Endothelial cell of umbilical vein (primary cell): Measurements from ENCODE around the gene RHCG. TPM values are rescaled to one million over a fixed set of nuclear protein-coding genes. Genes with fewer than 3 reads are reported as not detected.

Experiments
- BruUV-seq: library from RNA; stranded (reverse); fragments of 400-500 nt; replicated peaks from 2 replicates; lab custom pipeline; 2021; lab: Mats Ljungman, UMichigan
- CTCF ChIA-PET: fragments of 300-600, 350-600 bp; sonication (Branson Sonifier 250); formaldehyde crosslinking; loops from one replicate; lab custom pipeline; 2021; ENCODE audit warnings: antibody characterized with exemption, inconsistent platforms; lab: Charles Lee
- POLR2A ChIA-PET: fragments of 300-600, 350-600 bp; sonication (Branson Sonifier 250); formaldehyde crosslinking; loops from one replicate; lab custom pipeline; 2021; ENCODE audit warnings: antibody characterized with exemption, inconsistent platforms; lab: Charles Lee
- DNase-seq: peaks from one replicate; pipeline ENCODE4 v3.0.0-alpha.2; 2011; ENCODE audit warnings: low read depth, low spot score
- FAIRE-seq: peaks from 2 replicates; lab custom pipeline; 2011; peaks lifted over from hg19 to GRCh38; lab: Jason Lieb, UNC
- H2AFZ ChIP-seq: 2 replicates; pipeline ENCODE4 v1.6.0; 2012; ENCODE audit warnings: low read depth, low read length, control low read depth, inconsistent platforms
- H3K27ac ChIP-seq: 2 replicates; pipeline ENCODE4 v1.5.1; 2011; ENCODE audit warnings: low read depth, mild to moderate bottlenecking, control low read depth, low read length, moderate library complexity; ENCODE audit not compliant: insufficient read depth
- H3K27me3 ChIP-seq, 2 experiments: 2 replicates each; pipeline versions ENCODE4 v1.6.0 to v1.6.1; 2011; ENCODE audit warnings: low read length in 2 of 2, mixed read lengths in 1 of 2; ENCODE audit not compliant: control insufficient read depth in 2 of 2, insufficient read depth in 2 of 2
- H3K36me3 ChIP-seq, 2 experiments: 2 replicates in 1 of 2; 3 replicates in 1 of 2; pipeline ENCODE4 v1.5.1; 2011; ENCODE audit warnings: low read length in 2 of 2, mild to moderate bottlenecking in 1 of 2, moderate library complexity in 1 of 2; ENCODE audit not compliant: control insufficient read depth in 2 of 2, insufficient read depth in 2 of 2; ENCODE audit errors: extremely low read depth in 1 of 2
- H3K4me1 ChIP-seq: 3 replicates; pipeline ENCODE4 v1.5.1; 2011; ENCODE audit warnings: mild to moderate bottlenecking, low read length; ENCODE audit not compliant: control insufficient read depth, insufficient read depth; ENCODE audit errors: extremely low read depth
- H3K4me2 ChIP-seq: 2 replicates; pipeline ENCODE4 v1.6.1; 2011; ENCODE audit warnings: low read length, control low read depth, mixed read lengths; ENCODE audit not compliant: insufficient read depth
- H3K4me3 ChIP-seq, 3 experiments: fragments of 200-600 bp in 1 of 3; sonication (generic), shearing (Covaris generic) in 1 of 3; replicated peaks in 1 of 3; 2 replicates each; pipeline ENCODE4 v1.5.1; 2011 to 2016; ENCODE audit warnings: control low read depth in 3 of 3, low read length in 3 of 3, mild to moderate bottlenecking in 2 of 3, inconsistent platforms in 1 of 3, low read depth in 1 of 3, moderate library complexity in 1 of 3; ENCODE audit not compliant: insufficient read depth in 1 of 3
- H3K79me2 ChIP-seq: 2 replicates; pipeline ENCODE4 v1.6.0; 2012; ENCODE audit warnings: low read length, inconsistent platforms; ENCODE audit not compliant: control insufficient read depth, insufficient read depth
- H3K9ac ChIP-seq: replicated peaks from 2 replicates; pipeline ENCODE3; 2011; ENCODE audit warnings: low read length, control low read depth; ENCODE audit not compliant: insufficient read depth; ENCODE audit errors: extremely low read depth
- H3K9me1 ChIP-seq: replicated peaks from 3 replicates; pipeline ENCODE4 v1.6.0; 2011; ENCODE audit warnings: mild to moderate bottlenecking, low read length; ENCODE audit not compliant: control insufficient read depth, insufficient read depth; ENCODE audit errors: extremely low read depth
- H3K9me3 ChIP-seq: replicated peaks from 2 replicates; pipeline ENCODE4 v1.5.1; 2012; ENCODE audit warnings: low read length, inconsistent platforms; ENCODE audit not compliant: control insufficient read depth, insufficient read depth
- H4K20me1 ChIP-seq: replicated peaks from 2 replicates; pipeline ENCODE3; 2011; ENCODE audit warnings: mild to moderate bottlenecking, low read length; ENCODE audit not compliant: control insufficient read depth, insufficient read depth; ENCODE audit errors: extremely low read depth
- CTCF ChIP-seq, 2 donors: IDR thresholded peaks; 1 replicate in 1 of 2; 2 replicates in 1 of 2; pipeline ENCODE4 v1.5.1; 2011; ENCODE audit warnings: low read length in 2 of 2, mild to moderate bottlenecking in 2 of 2, moderate library complexity in 2 of 2, control low read depth in 1 of 2, inconsistent platforms in 1 of 2, low read depth in 1 of 2; ENCODE audit not compliant: insufficient read depth in 1 of 2; ENCODE audit errors: extremely low read depth in 1 of 2
- EZH2 ChIP-seq: IDR thresholded peaks from 2 replicates; pipeline ENCODE4 v1.6.1; 2012; ENCODE audit warnings: borderline replicate concordance, low read depth, mild to moderate bottlenecking, moderate library complexity, low read length, inconsistent platforms; ENCODE audit not compliant: severe bottlenecking
- FOS ChIP-seq: IDR thresholded peaks from 2 replicates; pipeline ENCODE4 v1.6.1; 2011; ENCODE audit warnings: mild to moderate bottlenecking, low read length, moderate library complexity, borderline replicate concordance; ENCODE audit not compliant: insufficient read depth
- GATA2 ChIP-seq: IDR thresholded peaks from 2 replicates; pipeline ENCODE4 v1.7.0; 2011; ENCODE audit warnings: low read depth, mild to moderate bottlenecking, moderate library complexity, mixed read lengths, low read length; ENCODE audit not compliant: insufficient read length, insufficient read depth
- JUN ChIP-seq: IDR thresholded peaks from 2 replicates; pipeline ENCODE4 v1.6.1; 2011; ENCODE audit warnings: borderline replicate concordance, low read depth; ENCODE audit not compliant: insufficient read length, insufficient read depth
- MYC ChIP-seq: IDR thresholded peaks from one replicate; pipeline ENCODE4 v1.6.1; 2011; ENCODE audit warnings: mild to moderate bottlenecking, low read depth, low read length
- POLR2A ChIP-seq: IDR thresholded peaks from 2 replicates; pipeline ENCODE4 v1.6.1; 2012; ENCODE audit warnings: low read depth, mild to moderate bottlenecking, control low read depth, low read length
- POLR2AphosphoS5 ChIP-seq: IDR thresholded peaks from 2 replicates; pipeline ENCODE4 v1.6.1; 2012; ENCODE audit warnings: low read depth, mild to moderate bottlenecking, control low read depth, low read length, moderate library complexity; ENCODE audit not compliant: insufficient read depth
- dilution Hi-C: fragments of 300-500 bp; cut with MboI; formaldehyde crosslinking; loops from one replicate; pipeline ENCODE4 v1.15.0; 2019; ENCODE audit warnings: low sequenced_read_pairs; ENCODE audit not compliant: extremely low pct_ligation_motif_present
- intact Hi-C: fragments of 100-400 bp; cut with micrococcal nuclease; formaldehyde crosslinking; loops from one replicate; pipeline ENCODE4 v1.10.0; 2022
- polyA plus RNA-seq, 4 experiments: library from polyadenylated mRNA; depleted of rRNA in 3 of 4; stranded (reverse) in 3 of 4; unstranded in 1 of 4; fragments of >200 nt; gene quantifications; 2 replicates each; pipeline versions ENCODE4 v1.2.1 to v1.2.3, GENCODE V29; 2011 to 2012; ENCODE audit warnings: missing spikeins in 1 of 4
- total RNA-seq: library from RNA; stranded (reverse); gene quantifications from 2 replicates; pipeline ENCODE4 v1.2.3, GENCODE V29; 2021

Gene RHCG
- total and polyA plus RNA-seq, 2 donors (not counting 3 experiments of a cell fraction or from before 2014, with no cell fraction given) = not detected

DNA sequence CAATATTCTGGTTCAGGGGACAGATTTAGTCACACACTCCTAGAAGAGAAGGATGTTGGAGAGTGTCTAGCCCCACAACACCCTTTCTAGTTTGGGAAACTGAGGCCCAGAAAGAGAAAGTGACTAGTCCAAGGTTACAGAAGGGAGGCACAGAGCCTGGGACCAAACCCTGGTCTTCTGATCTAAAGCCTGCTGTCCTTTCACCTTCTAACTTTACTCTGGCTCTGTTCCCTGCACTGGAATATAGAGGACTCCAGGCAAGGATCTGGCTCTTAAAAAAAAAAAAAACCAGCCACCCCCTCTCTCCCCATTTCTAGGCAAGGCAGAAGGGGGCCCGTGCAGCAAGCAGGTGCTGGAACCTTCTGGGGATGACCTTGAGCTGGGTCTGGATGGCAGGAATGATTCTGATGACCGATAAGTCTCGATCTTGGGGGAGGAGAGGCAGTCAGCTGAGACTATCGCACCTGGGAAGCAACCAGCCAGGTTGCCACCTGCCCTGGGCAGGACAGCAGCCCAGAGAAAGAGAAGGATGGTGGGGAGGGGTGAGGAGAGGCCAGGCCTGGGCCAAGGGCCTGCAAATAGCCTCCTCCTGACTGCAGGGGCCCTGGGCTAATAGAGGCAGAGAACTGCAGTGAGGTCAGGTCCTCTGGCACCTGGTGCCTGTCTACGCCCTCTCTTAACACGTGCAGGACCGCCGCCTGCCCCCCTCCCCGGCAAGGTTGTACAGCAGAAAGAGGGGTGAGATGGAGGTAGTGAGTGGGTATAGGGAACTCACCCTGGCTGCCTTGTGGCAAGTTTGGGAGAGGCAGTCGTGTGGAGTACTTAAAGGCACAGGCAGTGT, 30.4 kb upstream of the RHCG start:
- intact Hi-C loops = no loop called here
- ChIA-PET POLR2A (no interaction called here), CTCF (interaction anchor here (0.6 kb wide), 1 partner anchor 22 kb away, joined by 3 read pairs; no protein-coding TSS in a partner anchor)
- Histone ChIP-seq H3K27me3 (peaks cover 4 to 6% of the 10 kb centered on the region in 2 experiments), H4K20me1 (no peaks in the 10 kb centered on the region), H3K4me2 (no peak overlapping the region), H3K9ac (no peak overlapping the region), H3K4me3 (no peak overlapping the region), H3K27ac (no peak overlapping the region), H3K9me3 (no peaks in the 10 kb centered on the region), H3K4me1 (no peaks in the 10 kb centered on the region), H2AFZ (no peak overlapping the region), H3K36me3 (no peaks in the 10 kb centered on the region), H3K79me2 (no peaks in the 10 kb centered on the region), H3K9me1 (no peaks in the 10 kb centered on the region)
- no peak for DNase-seq
- BruUV-seq = no TSS peak
- no peak for FAIRE-seq
- dilution Hi-C loops = no loop called here
- TF ChIP-seq POLR2AphosphoS5 = no peak
- TF ChIP-seq CTCF (IDR thresholded peaks at IDR 0.05; ENCODE audit: extremely low read depth in 1 of 2, insufficient read depth in 1 of 2, low read depth in 1 of 2, low read length in 2 of 2) = no peak
- no peak for TF ChIP-seq FOS
- TF ChIP-seq POLR2A = no peak
- no peak for TF ChIP-seq EZH2
- no peak for TF ChIP-seq JUN
- no peak for TF ChIP-seq GATA2
- TF ChIP-seq MYC = no peak
